CD4-positive, alpha-beta T cell (primary cell): Measurements from ENCODE around the gene CLTCL1. TPM values are rescaled to one million over a fixed set of nuclear protein-coding genes. Genes with fewer than 3 reads are reported as not detected.

Source experiments
- ATAC-seq: fragments of 200-7000 bp; cut with Tn5 transposase; one replicate; pipeline ENCODE4 v1.10.0; 2022; ENCODE audit warnings: mild to moderate bottlenecking; ENCODE audit not compliant: poor library complexity
- CTCF ChIA-PET: fragments of 350-600 bp; sonication (Branson Sonifier 250); formaldehyde crosslinking; loops from one replicate; lab custom pipeline; 2021; ENCODE audit warnings: antibody characterized with exemption, inconsistent platforms; lab: Charles Lee
- POLR2A ChIA-PET: fragments of 350-600 bp; sonication (Branson Sonifier 250); formaldehyde crosslinking; loops from one replicate; lab custom pipeline; 2021; ENCODE audit warnings: antibody characterized with exemption, inconsistent platforms; lab: Charles Lee
- DNase-seq, 14 experiments: peaks; one replicate each; pipeline ENCODE4 v3.0.0-alpha.2; 2013 to 2020; ENCODE audit warnings: mixed read lengths in 2 of 14
- H3K27ac ChIP-seq, 2 donors: one replicate each; pipeline versions ENCODE4 v1.5.1 to v1.7.0; 2013; ENCODE audit warnings: low read length in 2 of 2, low read depth in 1 of 2, mild to moderate bottlenecking in 1 of 2
- H3K27me3 ChIP-seq, 2 experiments: 1 replicate in 1 of 2; 2 replicates in 1 of 2; pipeline versions ENCODE4 v1.6.1 to v1.7.0; 2013; ENCODE audit warnings: low read length in 2 of 2, control low read depth in 1 of 2, mild to moderate bottlenecking in 1 of 2, moderate library complexity in 1 of 2; ENCODE audit not compliant: insufficient read depth in 2 of 2, control insufficient read depth in 1 of 2
- H3K36me3 ChIP-seq: one replicate; pipeline ENCODE4 v1.6.1; 2013; ENCODE audit warnings: low read length, control low read depth; ENCODE audit not compliant: insufficient read depth
- H3K4me1 ChIP-seq: one replicate; pipeline ENCODE4 v1.6.1; 2013; ENCODE audit warnings: low read length, control low read depth; ENCODE audit not compliant: insufficient read depth
- H3K4me3 ChIP-seq: one replicate; pipeline ENCODE4 v1.5.1; 2013; ENCODE audit warnings: mild to moderate bottlenecking, low read length, moderate library complexity
- H3K9me3 ChIP-seq, 2 experiments: 1 replicate in 1 of 2; 2 replicates in 1 of 2; pipeline versions ENCODE4 v1.6.1 to v1.7.0; 2013; ENCODE audit warnings: low read length in 2 of 2, mild to moderate bottlenecking in 2 of 2, control low read depth in 1 of 2, moderate library complexity in 1 of 2; ENCODE audit not compliant: control insufficient read depth in 1 of 2, insufficient read depth in 1 of 2
- H3K27ac Mint-ChIP-seq: one replicate; pipeline ENCODE4 v1.8.0; 2020; ENCODE audit warnings: mixed read lengths
- H3K27me3 Mint-ChIP-seq: one replicate; pipeline ENCODE4 v1.8.0; 2021; ENCODE audit warnings: mixed read lengths
- H3K36me3 Mint-ChIP-seq: one replicate; pipeline ENCODE4 v1.8.0; 2021; ENCODE audit warnings: low read depth, mixed read lengths
- H3K4me1 Mint-ChIP-seq: one replicate; pipeline ENCODE4 v1.8.0; 2021; ENCODE audit warnings: low read depth, mixed read lengths
- H3K4me3 Mint-ChIP-seq: one replicate; pipeline ENCODE4 v1.8.0; 2020; ENCODE audit warnings: mild to moderate bottlenecking, mixed read lengths
- H3K9me3 Mint-ChIP-seq: one replicate; pipeline ENCODE4 v1.8.0; 2020; ENCODE audit warnings: mixed read lengths
- intact Hi-C, 2 experiments: fragments of 100-400 bp; cut with DNase I in 1 of 2; cut with micrococcal nuclease in 1 of 2; formaldehyde crosslinking; loops; one replicate each; pipeline versions ENCODE4 v1.15.1 to v1.9.0; 2023 to 2025; cut with DNase I, micrococcal nuclease
- total RNA-seq, 174 experiments: library from RNA in 2 of 174; stranded (reverse) in 2 of 174; gene quantifications; one replicate each; pipeline ENCODE4 v1.2.3 and lab custom pipeline; 2021 to 2026
- TF ChIP-seq, protein P1 (sequence below): fragments of 200-600 bp; IDR thresholded peaks from one replicate; pipeline ENCODE4 v1.8.0; 2022; ENCODE audit warnings: antibody characterized with exemption, mild to moderate bottlenecking

CLTCL1 gene
- total RNA-seq, 2 experiments from 2014 or later, result 0.52 to 1.5 TPM

DNA sequence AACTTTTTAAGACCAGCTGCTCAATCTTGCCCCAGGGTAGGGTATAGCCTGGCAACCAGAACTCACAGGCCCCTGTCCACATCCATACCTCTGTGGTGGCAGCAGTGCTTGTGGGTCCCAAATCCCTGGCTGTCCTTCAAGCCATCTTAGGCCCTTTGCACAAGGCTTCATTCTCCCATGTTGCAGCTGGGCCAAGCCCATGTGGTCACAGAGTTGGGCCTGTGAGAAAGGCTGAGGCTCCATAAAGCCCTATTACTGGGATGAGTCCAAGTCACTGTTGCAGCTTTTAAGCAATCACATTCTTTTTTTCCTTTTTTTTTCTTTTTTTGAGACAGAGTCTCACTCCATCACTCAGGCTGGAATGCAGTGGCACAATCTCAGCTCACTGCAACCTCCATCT is 65.1 kb downstream of the CLTCL1 start:
- Mint-ChIP-seq H3K9me3 (no peaks in the 10 kb centered on the region), H3K4me3 (no peak overlapping the region), H3K4me1 (no peaks in the 10 kb centered on the region), H3K36me3 (no peaks in the 10 kb centered on the region), H3K27me3 (no peaks in the 10 kb centered on the region), H3K27ac (no peak overlapping the region)
- no peak for DNase-seq
- Histone ChIP-seq H3K36me3 (no peaks in the 10 kb centered on the region), H3K4me1 (no peaks in the 10 kb centered on the region), H3K9me3 (no peaks in the 10 kb centered on the region), H3K27me3 (no peaks in the 10 kb centered on the region), H3K27ac (no peak overlapping the region), H3K4me3 (no peak overlapping the region)
- TF ChIP-seq, protein P1, sequence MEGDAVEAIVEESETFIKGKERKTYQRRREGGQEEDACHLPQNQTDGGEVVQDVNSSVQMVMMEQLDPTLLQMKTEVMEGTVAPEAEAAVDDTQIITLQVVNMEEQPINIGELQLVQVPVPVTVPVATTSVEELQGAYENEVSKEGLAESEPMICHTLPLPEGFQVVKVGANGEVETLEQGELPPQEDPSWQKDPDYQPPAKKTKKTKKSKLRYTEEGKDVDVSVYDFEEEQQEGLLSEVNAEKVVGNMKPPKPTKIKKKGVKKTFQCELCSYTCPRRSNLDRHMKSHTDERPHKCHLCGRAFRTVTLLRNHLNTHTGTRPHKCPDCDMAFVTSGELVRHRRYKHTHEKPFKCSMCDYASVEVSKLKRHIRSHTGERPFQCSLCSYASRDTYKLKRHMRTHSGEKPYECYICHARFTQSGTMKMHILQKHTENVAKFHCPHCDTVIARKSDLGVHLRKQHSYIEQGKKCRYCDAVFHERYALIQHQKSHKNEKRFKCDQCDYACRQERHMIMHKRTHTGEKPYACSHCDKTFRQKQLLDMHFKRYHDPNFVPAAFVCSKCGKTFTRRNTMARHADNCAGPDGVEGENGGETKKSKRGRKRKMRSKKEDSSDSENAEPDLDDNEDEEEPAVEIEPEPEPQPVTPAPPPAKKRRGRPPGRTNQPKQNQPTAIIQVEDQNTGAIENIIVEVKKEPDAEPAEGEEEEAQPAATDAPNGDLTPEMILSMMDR, result no peak
- no peak for ATAC-seq
- ChIA-PET POLR2A (no interaction called here), CTCF (no interaction called here)
- intact Hi-C loops, result no loop called here

DNA sequence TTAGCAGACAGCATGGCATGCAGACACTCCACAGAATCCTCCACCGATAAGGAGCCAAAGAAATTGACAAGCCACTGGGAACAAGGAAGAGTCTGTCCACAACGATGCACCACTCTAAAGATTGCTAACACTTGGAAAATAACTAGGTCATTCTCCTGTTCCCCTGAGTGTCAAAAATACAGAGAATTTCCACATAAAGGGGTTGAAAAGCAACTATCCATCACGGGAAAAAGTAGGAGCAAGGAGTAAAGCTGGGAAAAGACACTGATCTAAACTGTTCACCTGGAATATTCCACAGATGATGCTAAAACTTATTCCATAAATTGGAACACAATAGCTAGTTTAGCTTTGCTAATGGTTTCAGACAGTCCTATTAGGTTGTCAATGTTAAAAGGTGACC is 66.0 kb downstream of the CLTCL1 start:
- Histone ChIP-seq H3K27ac (no peak overlapping the region), H3K4me3 (no peak overlapping the region), H3K36me3 (no peaks in the 10 kb centered on the region), H3K4me1 (no peaks in the 10 kb centered on the region), H3K9me3 (no peaks in the 10 kb centered on the region), H3K27me3 (no peaks in the 10 kb centered on the region)
- POLR2A ChIA-PET, result no interaction called here
- Mint-ChIP-seq H3K4me1 (no peaks in the 10 kb centered on the region), H3K27me3 (no peaks in the 10 kb centered on the region), H3K9me3 (no peaks in the 10 kb centered on the region), H3K27ac (no peak overlapping the region), H3K36me3 (no peaks in the 10 kb centered on the region), H3K4me3 (no peak overlapping the region)
- TF ChIP-seq, protein P1, result no peak
- ATAC-seq, result no peak
- intact Hi-C loops, result no loop called here
- no peak for DNase-seq
- CTCF ChIA-PET, result no interaction called here

DNA sequence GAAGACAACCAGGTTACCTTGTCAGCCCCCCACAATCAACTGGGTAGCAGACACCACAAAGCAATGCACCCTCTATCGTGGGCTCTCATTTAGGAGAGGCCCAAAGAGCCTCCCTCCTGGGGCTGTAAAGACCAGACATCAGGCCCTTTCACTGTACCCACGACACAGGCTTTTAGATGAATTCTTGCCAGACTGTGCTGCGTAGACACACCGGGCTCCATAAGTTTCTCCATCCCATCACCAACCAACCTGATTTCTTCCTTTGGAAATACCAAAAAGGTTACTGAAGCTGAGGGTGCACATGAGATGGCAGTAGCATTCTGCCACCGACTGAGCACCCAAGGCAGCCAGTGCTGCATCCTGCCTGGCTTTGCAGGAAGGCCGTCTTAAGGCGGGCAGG is 66.5 kb downstream of the CLTCL1 start:
- CTCF ChIA-PET, result no interaction called here
- Histone ChIP-seq H3K36me3 (no peaks in the 10 kb centered on the region), H3K27me3 (no peaks in the 10 kb centered on the region), H3K4me3 (no peak overlapping the region), H3K27ac (no peak overlapping the region), H3K9me3 (no peaks in the 10 kb centered on the region), H3K4me1 (no peaks in the 10 kb centered on the region)
- DNase-seq (no peak), ATAC-seq (no peak)
- no peak overlapping the region for H3K27ac Mint-ChIP-seq
- H3K4me1 Mint-ChIP-seq, result no peaks in the 10 kb centered on the region
- POLR2A ChIA-PET, result no interaction called here
- H3K36me3 Mint-ChIP-seq, result no peaks in the 10 kb centered on the region
- TF ChIP-seq, protein P1, result no peak
- H3K9me3 Mint-ChIP-seq, result no peaks in the 10 kb centered on the region
- intact Hi-C loops, result no loop called here
- H3K27me3 Mint-ChIP-seq, result no peaks in the 10 kb centered on the region
- H3K4me3 Mint-ChIP-seq, result no peak overlapping the region
